Right lobe of liver (tissue), 6 donors: ENCODE data around the gene PIP4K2B. TPM values are rescaled to one million over a fixed set of nuclear protein-coding genes. Genes with fewer than 3 reads are reported as not detected.

Source experiments
- ATAC-seq, 4 donors: fragments of 200-7000 bp; cut with Tn5 transposase; one replicate each; pipeline ENCODE4 v1.9.1; 2020; ENCODE audit warnings: mild to moderate bottlenecking in 4 of 4, moderate library complexity in 4 of 4
- DNase-seq, 3 donors: peaks; one replicate each; pipeline ENCODE4 v3.0.0-alpha.2; 2020
- H3K27ac ChIP-seq, 3 donors: fragments of 200-600 bp; one replicate each; pipeline ENCODE4 v1.8.0; 2022
- H3K27me3 ChIP-seq, 2 donors: fragments of 200-600 bp; one replicate each; pipeline ENCODE4 v1.8.0; 2022
- H3K36me3 ChIP-seq, 4 donors: fragments of 200-600 bp; sonication (generic) in 1 of 4; one replicate each; pipeline versions ENCODE4 v1.5.1 to v1.8.0; 2017 to 2022; ENCODE audit warnings: control low read depth in 1 of 4
- H3K4me1 ChIP-seq, 4 donors: fragments of 200-600 bp; sonication (generic) in 1 of 4; one replicate each; pipeline versions ENCODE4 v1.5.1 to v1.8.0; 2017 to 2022; ENCODE audit warnings: control low read depth in 1 of 4
- H3K4me3 ChIP-seq, 3 donors: fragments of 200-600 bp; one replicate each; pipeline ENCODE4 v1.8.0; 2022
- H3K9me3 ChIP-seq, 4 donors: fragments of 200-600 bp; sonication (generic) in 1 of 4; one replicate each; pipeline versions ENCODE4 v1.5.1 to v1.8.0; 2017 to 2022; ENCODE audit warnings: control low read depth in 1 of 4
- POLR2A ChIP-seq: fragments of 450-650 bp; IDR thresholded peaks from one replicate; pipeline ENCODE4 v1.6.1; 2017; ENCODE audit warnings: antibody characterized with exemption, mild to moderate bottlenecking
- WGBS: methylation state at CpG from one replicate; pipeline ENCODE4 v1.1.6; 2018; ENCODE audit warnings: low coverage, low lambda C conversion rate; ENCODE audit not compliant: insufficient coverage; ENCODE audit errors: missing lambda C conversion rate; 5-methylcytosine and 5-hydroxymethylcytosine counted together
- intact Hi-C, 2 donors: fragments of 100-400 bp; cut with DNase I; formaldehyde crosslinking; loops; one replicate each; pipeline versions ENCODE4 v1.11.2 to v1.14.1; 2022
- total RNA-seq, 6 experiments: library from RNA; depleted of rRNA in 2 of 6; stranded (reverse); fragments of >200 nt in 2 of 6; fragmentation: NEBNext Ultra II Directional in 3 of 6; extraction: Animal tissue kit (Norgen Biotek cat#: 25700) in 3 of 6; gene quantifications; one replicate each; pipeline versions ENCODE4 v1.1.0 to v1.2.4, GENCODE V29; 2016 to 2023
- TF ChIP-seq, protein P1 (sequence below), 4 donors: fragments of 200-600 bp in 3 of 4; fragments of 450-650 bp in 1 of 4; IDR thresholded peaks; one replicate each; pipeline versions ENCODE4 v1.5.1 to v1.8.0; 2016 to 2022; ENCODE audit warnings: antibody characterized with exemption in 4 of 4, mild to moderate bottlenecking in 2 of 4
- donor health status: DM: no; HTN: yes; CAD: no.
- donor health status: DM: no; HTN: no; CAD: no.
- donor health status: DM: no; HTN: no; CAD: no.
- donor health status: DM: no; HTN: yes; CAD: no.
- donor health status: DM: no; HTN: yes; CAD: no.

Gene PIP4K2B
- total RNA-seq, 6 experiments from 2014 or later = 11.5 to 19.5 (median 15.4) TPM

DNA sequence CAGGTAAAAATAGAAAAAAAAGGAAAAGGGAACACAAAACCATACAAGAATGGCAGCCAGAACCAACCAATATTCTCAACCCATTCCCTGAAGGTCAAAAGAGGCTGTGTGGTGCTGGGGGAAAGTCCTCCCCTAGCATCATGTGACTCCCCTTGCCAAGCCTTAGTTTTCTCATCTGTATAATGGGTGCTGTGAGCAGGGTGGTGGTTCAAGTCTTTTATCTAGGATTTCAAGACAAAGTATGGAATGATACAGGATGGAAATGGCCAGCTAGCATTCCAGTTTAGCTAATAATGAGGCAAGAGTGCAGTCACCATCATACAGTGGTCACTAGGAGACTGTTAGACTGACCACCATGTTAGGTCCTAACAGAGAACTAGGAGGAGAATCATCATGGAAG lies 26.1 kb downstream of the PIP4K2B start:
- TF ChIP-seq, protein P1, sequence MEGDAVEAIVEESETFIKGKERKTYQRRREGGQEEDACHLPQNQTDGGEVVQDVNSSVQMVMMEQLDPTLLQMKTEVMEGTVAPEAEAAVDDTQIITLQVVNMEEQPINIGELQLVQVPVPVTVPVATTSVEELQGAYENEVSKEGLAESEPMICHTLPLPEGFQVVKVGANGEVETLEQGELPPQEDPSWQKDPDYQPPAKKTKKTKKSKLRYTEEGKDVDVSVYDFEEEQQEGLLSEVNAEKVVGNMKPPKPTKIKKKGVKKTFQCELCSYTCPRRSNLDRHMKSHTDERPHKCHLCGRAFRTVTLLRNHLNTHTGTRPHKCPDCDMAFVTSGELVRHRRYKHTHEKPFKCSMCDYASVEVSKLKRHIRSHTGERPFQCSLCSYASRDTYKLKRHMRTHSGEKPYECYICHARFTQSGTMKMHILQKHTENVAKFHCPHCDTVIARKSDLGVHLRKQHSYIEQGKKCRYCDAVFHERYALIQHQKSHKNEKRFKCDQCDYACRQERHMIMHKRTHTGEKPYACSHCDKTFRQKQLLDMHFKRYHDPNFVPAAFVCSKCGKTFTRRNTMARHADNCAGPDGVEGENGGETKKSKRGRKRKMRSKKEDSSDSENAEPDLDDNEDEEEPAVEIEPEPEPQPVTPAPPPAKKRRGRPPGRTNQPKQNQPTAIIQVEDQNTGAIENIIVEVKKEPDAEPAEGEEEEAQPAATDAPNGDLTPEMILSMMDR (IDR thresholded peaks at IDR 0.05) = no peak
- no peak for TF ChIP-seq POLR2A

DNA sequence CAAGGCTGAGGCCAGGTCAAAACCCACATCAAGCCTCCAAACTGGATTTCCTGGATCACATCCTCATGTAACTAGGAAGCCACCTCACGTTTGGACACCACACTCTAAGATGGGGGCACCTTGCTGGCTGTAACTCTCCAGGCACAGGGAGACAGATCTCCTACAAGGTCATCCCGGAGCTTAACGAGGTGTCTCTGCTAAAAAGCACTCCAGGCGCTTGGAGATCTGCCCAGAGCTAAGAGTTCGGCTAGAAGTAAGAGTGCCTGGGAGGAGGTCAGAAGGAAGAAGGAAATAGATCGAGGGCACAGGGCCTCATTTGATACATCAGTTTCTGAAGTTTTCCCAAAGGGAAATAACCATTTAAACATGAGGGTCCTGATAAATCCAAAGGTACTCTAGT lies 30.9 kb downstream of the PIP4K2B start:
- Histone ChIP-seq H3K27ac (no peak overlapping the region), H3K36me3 (peaks cover 9 to 73% (median 26%) of the 10 kb centered on the region in 4 donors), H3K4me1 (no peaks in the 10 kb centered on the region), H3K27me3 (no peaks in the 10 kb centered on the region), H3K4me3 (no peak overlapping the region), H3K9me3 (no peaks in the 10 kb centered on the region)
- ATAC-seq = no peak
- DNase-seq = no peak
- intact Hi-C loops = no loop called here
- TF ChIP-seq POLR2A = no peak
- TF ChIP-seq, protein P1 (IDR thresholded peaks at IDR 0.05) = no peak
- WGBS = 68% methylated on average over 6 of the region's 6 CpGs

More for the DNA sequence above, 26.1 kb downstream of the PIP4K2B start:
- Histone ChIP-seq H3K27ac (no peak overlapping the region), H3K27me3 (no peaks in the 10 kb centered on the region), H3K9me3 (no peaks in the 10 kb centered on the region), H3K36me3 (peaks cover 0 to 81% (median 34%) of the 10 kb centered on the region in 4 donors), H3K4me3 (no peak overlapping the region), H3K4me1 (no peaks in the 10 kb centered on the region)
- DNase-seq (no peak), ATAC-seq (no peak)
- intact Hi-C loops = no loop called here

DNA sequence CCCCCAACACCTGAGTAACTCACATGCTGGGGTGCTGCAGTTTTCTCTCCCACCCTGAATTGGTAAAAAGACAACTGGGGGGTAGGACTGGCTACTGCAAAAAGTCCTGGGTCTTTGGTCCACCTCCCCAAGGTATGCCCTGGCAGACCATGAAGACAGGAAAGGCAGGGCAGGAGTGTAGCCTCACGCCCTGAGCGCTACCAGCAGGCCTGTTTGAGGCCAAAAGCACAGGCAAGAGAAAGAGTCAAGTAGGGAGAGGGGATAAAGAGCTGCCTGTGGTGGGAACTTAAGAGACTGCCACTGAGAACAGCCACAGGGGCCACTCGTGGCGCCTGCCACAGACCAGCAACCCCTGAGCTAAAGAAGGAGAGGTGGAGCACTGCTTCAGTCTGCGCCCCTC lies 33.0 kb downstream of the PIP4K2B start:
- DNase-seq (no peak), ATAC-seq (no peak)
- TF ChIP-seq POLR2A = no peak
- TF ChIP-seq, protein P1 (IDR thresholded peaks at IDR 0.05) = no peak
- H3K9me3 ChIP-seq = no peaks in the 10 kb centered on the region
- H3K27me3 ChIP-seq = no peaks in the 10 kb centered on the region
- no peaks in the 10 kb centered on the region for H3K4me1 ChIP-seq
- H3K4me3 ChIP-seq = no peak overlapping the region
- no peak overlapping the region for H3K27ac ChIP-seq
- WGBS = 78% methylated on average over 2 of the region's 5 CpGs
- H3K36me3 ChIP-seq = peaks cover 9 to 73% (median 26%) of the 10 kb centered on the region in 4 donors
- intact Hi-C loops = no loop called here

DNA sequence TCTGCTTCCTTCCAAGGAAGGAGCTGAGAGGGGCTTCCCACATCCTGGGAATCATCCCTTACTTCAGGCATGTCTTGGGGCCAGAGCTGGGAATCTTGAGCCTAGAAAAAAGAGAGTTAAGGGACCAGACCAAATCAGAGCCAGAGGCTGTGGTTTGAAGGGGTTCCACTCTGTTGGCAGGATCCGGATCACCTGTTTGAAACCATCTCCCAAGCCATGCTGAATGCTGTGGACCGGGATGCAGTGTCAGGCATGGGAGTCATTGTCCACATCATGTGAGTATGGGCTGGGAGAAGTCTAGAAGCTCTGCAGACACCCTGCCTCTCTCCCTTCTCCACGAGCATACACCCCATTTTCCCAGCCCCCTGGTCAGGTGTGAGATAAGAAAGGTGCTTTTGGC lies 37.1 kb downstream of the PIP4K2B start:
- Histone ChIP-seq H3K36me3 (peaks cover 11 to 93% (median 34%) of the 10 kb centered on the region in 4 donors), H3K4me3 (no peak overlapping the region), H3K27ac (no peak overlapping the region), H3K4me1 (no peaks in the 10 kb centered on the region), H3K9me3 (no peaks in the 10 kb centered on the region), H3K27me3 (no peaks in the 10 kb centered on the region)
- TF ChIP-seq, protein P1 (IDR thresholded peaks at IDR 0.05) = no peak
- no peak for TF ChIP-seq POLR2A
- ATAC-seq (no peak), DNase-seq (no peak)
- intact Hi-C loops = no loop called here
- WGBS = 100% methylated on average over 1 of the region's 3 CpGs

DNA sequence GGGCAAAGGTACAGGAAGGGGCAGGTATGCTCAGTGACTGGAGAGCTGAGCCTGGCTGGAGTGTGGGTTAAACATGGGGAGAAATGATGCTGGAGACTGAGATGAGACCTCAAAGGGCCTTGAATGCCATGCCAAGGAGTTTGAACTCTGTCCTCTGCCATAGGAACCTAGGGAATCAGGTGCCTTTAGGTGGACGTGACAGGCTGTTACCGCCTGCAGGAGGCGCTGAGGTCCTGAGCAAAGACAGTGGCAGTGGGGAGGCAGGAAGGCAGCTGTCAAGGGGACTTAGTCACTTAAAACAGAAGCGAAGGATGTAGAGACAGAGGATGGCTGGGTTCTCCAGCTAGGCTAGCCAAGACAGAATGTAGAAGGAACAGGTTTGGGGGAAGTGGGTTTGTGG lies 37.7 kb downstream of the PIP4K2B start:
- H3K36me3 ChIP-seq = peaks cover 13 to 94% (median 35%) of the 10 kb centered on the region in 4 donors
- H3K27ac ChIP-seq = no peak overlapping the region
- intact Hi-C loops = no loop called here
- ATAC-seq (peak in 1 of 4 donors; percentile 42), DNase-seq (no peak)
- H3K9me3 ChIP-seq = no peaks in the 10 kb centered on the region
- TF ChIP-seq, protein P1 (IDR thresholded peaks at IDR 0.05) = peak in 1 of 4 donors; percentile 16
- TF ChIP-seq POLR2A = no peak
- H3K27me3 ChIP-seq = no peaks in the 10 kb centered on the region
- H3K4me3 ChIP-seq = no peak overlapping the region
- 65% methylated on average over 2 of the region's 4 CpGs for WGBS
- H3K4me1 ChIP-seq = no peaks in the 10 kb centered on the region
